HepG2 (cell line): ENCODE data around the gene SLC25A11. TPM values are rescaled to one million over a fixed set of nuclear protein-coding genes. Genes with fewer than 3 reads are reported as not detected.

ENCODE experiments used
- ATF6 ChIP-seq: sonication (generic); formaldehyde crosslinking; conservative IDR thresholded peaks from 2 replicates; pipeline ENCODE4 v1.4.0; 2020; ENCODE audit warnings: missing genetic modification reagents
- CHD2 ChIP-seq: IDR thresholded peaks from 2 replicates; pipeline ENCODE4 v1.6.1; 2011; ENCODE audit warnings: low read depth, low read length, improper control_type of control experiment
- CREM ChIP-seq, 2 experiments: sonication (generic) in 1 of 2; formaldehyde crosslinking in 1 of 2; IDR thresholded peaks; 2 replicates each; pipeline versions ENCODE4 v1.4.0 to v1.6.1; 2016 to 2020; ENCODE audit warnings: antibody characterized with exemption in 1 of 2, mild to moderate bottlenecking in 1 of 2, missing genetic modification reagents in 1 of 2
- FIP1L1 ChIP-seq: fragments of 200-400 bp; formaldehyde crosslinking; IDR thresholded peaks from 2 replicates; pipeline ENCODE4 v1.6.1; 2018; ENCODE audit warnings: low read depth, mild to moderate bottlenecking, low read length, moderate library complexity, borderline replicate concordance; ENCODE audit not compliant: insufficient read depth
- HNF4A ChIP-seq: sonication (generic); formaldehyde crosslinking; IDR thresholded peaks from 2 replicates; pipeline ENCODE4 v1.4.0; 2020; ENCODE audit warnings: missing genetic modification reagents
- KLF15 ChIP-seq: sonication (generic); formaldehyde crosslinking; IDR thresholded peaks from 2 replicates; pipeline ENCODE4 v1.8.1; 2023; ENCODE audit warnings: borderline replicate concordance, mild to moderate bottlenecking, inconsistent platforms, missing genetic modification reagents, mixed read lengths
- MED1 ChIP-seq: sonication (generic); formaldehyde crosslinking; IDR thresholded peaks from 2 replicates; pipeline ENCODE4 v1.4.0; 2020; ENCODE audit warnings: missing genetic modification reagents
- MED8 ChIP-seq: sonication (generic); formaldehyde crosslinking; IDR thresholded peaks from 2 replicates; pipeline ENCODE4 v1.8.1; 2023; ENCODE audit warnings: mild to moderate bottlenecking, missing genetic modification reagents; ENCODE audit not compliant: insufficient replicate concordance
- POLR2A ChIP-seq, 2 experiments: IDR thresholded peaks; 2 replicates each; pipeline ENCODE4 v1.6.1; 2011; ENCODE audit warnings: low read depth in 2 of 2, low read length in 2 of 2, mild to moderate bottlenecking in 1 of 2, moderate library complexity in 1 of 2; ENCODE audit not compliant: insufficient read depth in 1 of 2
- POLR2AphosphoS5 ChIP-seq: IDR thresholded peaks from 2 replicates; pipeline ENCODE4 v1.6.1; 2012; ENCODE audit warnings: low read depth, low read length
- SNAPC4 ChIP-seq: sonication (generic); formaldehyde crosslinking; IDR thresholded peaks from 2 replicates; pipeline ENCODE4 v1.4.0; 2020; ENCODE audit warnings: mild to moderate bottlenecking, missing genetic modification reagents
- TAF15 ChIP-seq: fragments of 200-400 bp; formaldehyde crosslinking; IDR thresholded peaks from one replicate; pipeline ENCODE4 v1.6.1; 2018; ENCODE audit warnings: mild to moderate bottlenecking, low read depth, low read length; ENCODE audit not compliant: poor library complexity, severe bottlenecking
- TRAFD1 ChIP-seq: sonication (generic); formaldehyde crosslinking; IDR thresholded peaks from 2 replicates; pipeline ENCODE4 v1.5.1; 2020; ENCODE audit warnings: missing genetic modification reagents, mild to moderate bottlenecking, borderline replicate concordance
- ZBTB7A ChIP-seq: sonication (generic); formaldehyde crosslinking; IDR thresholded peaks from 2 replicates; pipeline ENCODE4 v1.8.0; 2022; ENCODE audit warnings: mild to moderate bottlenecking, missing genetic modification reagents
- ZFY ChIP-seq: sonication (generic); formaldehyde crosslinking; IDR thresholded peaks from 2 replicates; pipeline ENCODE4 v1.4.0; 2020; ENCODE audit warnings: missing genetic modification reagents
- ZKSCAN5 ChIP-seq: sonication (generic); formaldehyde crosslinking; IDR thresholded peaks from 2 replicates; pipeline ENCODE4 v1.5.1; 2020; ENCODE audit warnings: mild to moderate bottlenecking, missing genetic modification reagents
- ZNF530 ChIP-seq: sonication (generic); formaldehyde crosslinking; IDR thresholded peaks from 2 replicates; pipeline ENCODE4 v1.5.0; 2020; ENCODE audit warnings: low read depth, mild to moderate bottlenecking, missing genetic modification reagents
- ZNF546 ChIP-seq: sonication (generic); formaldehyde crosslinking; conservative IDR thresholded peaks from 2 replicates; pipeline ENCODE4 v1.8.1; 2023; ENCODE audit warnings: mild to moderate bottlenecking, missing genetic modification reagents
- ZNF639 ChIP-seq: conservative IDR thresholded peaks from 2 replicates; pipeline ENCODE4 v1.6.1; 2018; ENCODE audit warnings: missing genetic modification reagents
- polyA plus RNA-seq, 8 experiments: library from polyadenylated mRNA; depleted of rRNA in 3 of 8; stranded (reverse) in 7 of 8; unstranded in 1 of 8; fragments of >200 nt; fragmentation: Illumina TruSeq in 4 of 8; extraction: Trizol in 4 of 8; gene quantifications; 2 replicates each; pipeline versions ENCODE4 v1.2.1 to v1.2.3, GENCODE V29; 2011 to 2016; ENCODE audit warnings: low read depth in 4 of 8, missing spikeins in 1 of 8, mixed read lengths in 1 of 8; ENCODE audit not compliant: insufficient read depth in 1 of 8
- total RNA-seq, 5 experiments: library from RNA; depleted of rRNA; stranded (reverse); fragments of >200 nt; fragmentation: Illumina TruSeq; extraction: Trizol; gene quantifications; 2 replicates each; pipeline ENCODE4 v1.2.3, GENCODE V29; 2016; ENCODE audit warnings: low read depth in 1 of 5

SLC25A11 gene
- total and polyA plus RNA-seq, 2 of the 13 experiments (the other 11 are each of a cell fraction or from before 2014, with no cell fraction given) = 35.4 to 47.2 TPM

- no peak for TF ChIP-seq TRAFD1 (CRISPR knock-in tag)
- 0 out of 2 replicates have a peak, but pooled peaks have one; percentile 11 for TF ChIP-seq HNF4A (CRISPR knock-in tag)
- TF ChIP-seq ZFY = peak; percentile 47; the same call in 1 of the 2 replicates
- TF ChIP-seq ZBTB7A (CRISPR knock-in tag) = 0 out of 2 replicates have a peak, but pooled peaks have one; percentile 24
- no peak for TF ChIP-seq ZNF530 (CRISPR knock-in tag)
- TF ChIP-seq KLF15 (CRISPR knock-in tag) = no peak
- TF ChIP-seq MED8 (CRISPR knock-in tag) = peak; percentile 41
- TF ChIP-seq ZNF639 (CRISPR knock-in tag) = no peak
- no peak for TF ChIP-seq CHD2
- no peak for TF ChIP-seq FIP1L1
- TF ChIP-seq ATF6 = no peak
- no peak for TF ChIP-seq ZNF546 (CRISPR knock-in tag)
- peak in 1 of 2 experiments; percentile 64; a peak in 2 of 4 replicates for TF ChIP-seq POLR2A (IDR thresholded peaks at IDR 0.05; ENCODE audit: insufficient read depth in 1 of 2, low read depth in 2 of 2, low read length in 2 of 2)
- no peak for TF ChIP-seq SNAPC4 (CRISPR knock-in tag)
- peak; percentile 35; the same call in 1 of the 2 replicates for TF ChIP-seq POLR2AphosphoS5
- TF ChIP-seq TAF15 = no peak
- no peak for TF ChIP-seq ZKSCAN5 (CRISPR knock-in tag)
- peak; percentile 9; the same call in 1 of the 2 replicates for TF ChIP-seq MED1 (CRISPR knock-in tag)
- no peak for TF ChIP-seq CREM (IDR thresholded peaks at IDR 0.05)
- TF ChIP-seq CREM (CRISPR knock-in tag; IDR thresholded peaks at IDR 0.05) = no peak
Measured at GRCh38 chr17:4934173-4934979, 5.5 kb downstream of the SLC25A11 start (continued).
